OCI-LY1 (cell line): ENCODE measurements around the gene FER1L5.

ENCODE experiments used
- CTCF ChIP-seq: fragments of 200-600 bp; sonication (generic), shearing (Covaris generic); IDR thresholded peaks from 2 replicates; pipeline ENCODE4 v1.5.1; 2017; ENCODE audit warnings: mild to moderate bottlenecking, antibody characterized with exemption, low read length, moderate library complexity, mixed read lengths
- EZH2 ChIP-seq: fragments of 200-600 bp; sonication (generic), shearing (Covaris generic); IDR thresholded peaks from 2 replicates; pipeline ENCODE4 v1.8.0; 2017; ENCODE audit warnings: borderline replicate concordance, mixed run types, mild to moderate bottlenecking, antibody characterized with exemption, low read length, moderate library complexity, mixed read lengths

- no peak for TF ChIP-seq EZH2
- no peak for TF ChIP-seq CTCF
These were observed 91.4 kb downstream of the FER1L5 start for GRCh38 chr2:96733931-96734330.
